Measurements from ENCODE around the gene TMEM156. TPM values are rescaled to one million over a fixed set of nuclear protein-coding genes. Genes with fewer than 3 reads are reported as not detected.
A peak's percentile ranks its signal among the peaks of the same experiment; 100 is the strongest.

The TMEM156 gene
- 10 to 100 TPM; 13.8 to 22.3 (median 16.8) TPM for total RNA-seq
- 58.0 TPM for total RNA-seq (2013)

GRCh38 chr4:39032218-39033085 lies at the start of gene TMEM156:
Gene TMEM156, minus strand, starts transcription at chr4:39032409. Its CDS starts 96 bp downstream, at chr4:39032313.
- Mint-ChIP-seq H3K4me1 (peaks cover 26 to 28% of the 10 kb centered on the region in 2 donors), H3K4me3 (peak within 1 kb of the TSS; percentile 88), H3K27me3 (ENCODE audit: low read depth in 2 of 2) (no peaks in the 10 kb centered on the region), H3K9me3 (no peaks in the 10 kb centered on the region), H3K36me3 (no peaks in the 10 kb centered on the region), H3K27ac (peak within 1 kb of the TSS; percentile 87 to 90)
- Histone ChIP-seq H3K4me3 (ENCODE audit: low read length) (peak within 1 kb of the TSS; percentile 67), H3K9me3 (ENCODE audit: control insufficient read depth, insufficient read depth, low read length) (no peaks in the 10 kb centered on the region), H3K4me1 (ENCODE audit: control insufficient read depth, insufficient read depth, low read length) (peaks cover 26% of the 10 kb centered on the region), H3K27ac (ENCODE audit: low read length) (peak within 1 kb of the TSS; percentile 64), H3K27me3 (ENCODE audit: control insufficient read depth, insufficient read depth, low read length) (no peaks in the 10 kb centered on the region), H3K36me3 (ENCODE audit: control insufficient read depth, insufficient read depth, low read length) (no peaks in the 10 kb centered on the region)
- TF ChIP-seq CTCF (IDR thresholded peaks at IDR 0.05): no peak
- peak in 1 of 2 donors; percentile 81 for DNase-seq
- peak; percentile 89 to 93 (median 90) for ATAC-seq
- WGBS (ENCODE audit: insufficient coverage): 50% methylated on average over 2 of the region's 5 CpGs
- intact Hi-C loops (cut with micrococcal nuclease): loop anchor here (1.0 kb wide), 1 partner anchor 12 kb away; no protein-coding TSS in a partner anchor

GRCh38 chr4:39078829-39079228 lies 46.6 kb upstream of the TMEM156 start:
- H3K36me3 Mint-ChIP-seq: peaks cover 8% of the 10 kb centered on the region
- H3K27ac Mint-ChIP-seq: no peak overlapping the region
- H3K9me3 ChIP-seq (ENCODE audit: control insufficient read depth, insufficient read depth, low read length): no peaks in the 10 kb centered on the region
- H3K27me3 Mint-ChIP-seq (ENCODE audit: low read depth in 2 of 2): no peaks in the 10 kb centered on the region
- no peaks in the 10 kb centered on the region for H3K9me3 Mint-ChIP-seq
- H3K4me3 Mint-ChIP-seq: no peak overlapping the region
- ATAC-seq (no peak), DNase-seq (no peak)
- no peak for TF ChIP-seq CTCF (IDR thresholded peaks at IDR 0.05)
- peaks cover 9% of the 10 kb centered on the region for H3K36me3 ChIP-seq (ENCODE audit: control insufficient read depth, insufficient read depth, low read length)
- H3K4me1 ChIP-seq (ENCODE audit: control insufficient read depth, insufficient read depth, low read length): no peaks in the 10 kb centered on the region
- peaks cover 6% of the 10 kb centered on the region in 2 donors for H3K4me1 Mint-ChIP-seq
- H3K27me3 ChIP-seq (ENCODE audit: control insufficient read depth, insufficient read depth, low read length): no peaks in the 10 kb centered on the region
- intact Hi-C loops (cut with micrococcal nuclease): no loop called here
- no peak overlapping the region for H3K4me3 ChIP-seq (ENCODE audit: low read length)
- 100% methylated on average over 2 of the region's 2 CpGs for WGBS (ENCODE audit: insufficient coverage)
- H3K27ac ChIP-seq (ENCODE audit: low read length): no peak overlapping the region

GRCh38 chr4:39068907-39069306 lies 36.7 kb upstream of the TMEM156 start:
- intact Hi-C loops (cut with micrococcal nuclease): no loop called here
- Histone ChIP-seq H3K27me3 (ENCODE audit: control insufficient read depth, insufficient read depth, low read length) (no peaks in the 10 kb centered on the region), H3K27ac (ENCODE audit: low read length) (no peak overlapping the region), H3K36me3 (ENCODE audit: control insufficient read depth, insufficient read depth, low read length) (no peaks in the 10 kb centered on the region), H3K4me1 (ENCODE audit: control insufficient read depth, insufficient read depth, low read length) (no peaks in the 10 kb centered on the region), H3K4me3 (ENCODE audit: low read length) (no peak overlapping the region), H3K9me3 (ENCODE audit: control insufficient read depth, insufficient read depth, low read length) (no peaks in the 10 kb centered on the region)
- DNase-seq (no peak), ATAC-seq (no peak)
- 96% methylated on average over 2 of the region's 3 CpGs for WGBS (ENCODE audit: insufficient coverage)
- Mint-ChIP-seq H3K4me3 (no peak overlapping the region), H3K27ac (no peak overlapping the region), H3K27me3 (ENCODE audit: low read depth in 2 of 2) (no peaks in the 10 kb centered on the region), H3K4me1 (peaks cover 6 to 7% of the 10 kb centered on the region in 2 donors), H3K9me3 (no peaks in the 10 kb centered on the region), H3K36me3 (no peaks in the 10 kb centered on the region)
- TF ChIP-seq CTCF (IDR thresholded peaks at IDR 0.05): no peak

Measured in natural killer cell (primary cell).